Measurements from ENCODE around the gene PTPRK. TPM values are rescaled to one million over a fixed set of nuclear protein-coding genes. Genes with fewer than 3 reads are reported as not detected.

Gene PTPRK
- total and polyA plus RNA-seq, 2 of the 13 experiments (the other 11 are each of a cell fraction or from before 2014, with no cell fraction given): 43.6 to 98.3 TPM

GRCh38 chr6:128007658-128008057 lies 512.7 kb downstream of the PTPRK start (continued):
- TF ChIP-seq ZNF503 (CRISPR knock-in tag; IDR thresholded peaks at IDR 0.05): peak; percentile 26; the same call in 1 of the 2 replicates
- no peak for TF ChIP-seq ZNF674 (CRISPR knock-in tag; IDR thresholded peaks at IDR 0.05; ENCODE audit: low read depth)
- 0 out of 2 replicates have a peak, but pooled peaks have one; percentile 51 for TF ChIP-seq SMAD3 (CRISPR knock-in tag; IDR thresholded peaks at IDR 0.05)
- TF ChIP-seq DPF2 (CRISPR knock-in tag; IDR thresholded peaks at IDR 0.05; ENCODE audit: borderline replicate concordance, low read depth): peak; percentile 74; the same call in 1 of the 2 replicates
- TF ChIP-seq MIXL1 (CRISPR knock-in tag; IDR thresholded peaks at IDR 0.05): peak; percentile 89
- TF ChIP-seq ZNF605 (CRISPR knock-in tag; IDR thresholded peaks at IDR 0.05): no peak
- TF ChIP-seq GFI1 (CRISPR knock-in tag; IDR thresholded peaks at IDR 0.05; ENCODE audit: borderline replicate concordance): peak; percentile 72; the same call in 1 of the 2 replicates
- peak; percentile 69; the same call in 1 of the 2 replicates for TF ChIP-seq SOX5 (CRISPR knock-in tag; IDR thresholded peaks at IDR 0.05; ENCODE audit: borderline replicate concordance)
- TF ChIP-seq ZKSCAN8 (CRISPR knock-in tag; IDR thresholded peaks at IDR 0.05; ENCODE audit: borderline replicate concordance): peak; percentile 71; the same call in 1 of the 2 replicates
- TF ChIP-seq ATF5 (CRISPR knock-in tag; IDR thresholded peaks at IDR 0.05; ENCODE audit: low read depth): no peak
- no peak for TF ChIP-seq ARHGAP35 (CRISPR knock-in tag; IDR thresholded peaks at IDR 0.05; ENCODE audit: borderline replicate concordance)
- peak; percentile 63 for TF ChIP-seq FOXP4 (CRISPR knock-in tag; IDR thresholded peaks at IDR 0.05)
- TF ChIP-seq HOMEZ (CRISPR knock-in tag; IDR thresholded peaks at IDR 0.05; ENCODE audit: low read depth): peak; percentile 79; the same call in 1 of the 2 replicates
- no peak for TF ChIP-seq ZNF142 (CRISPR knock-in tag; IDR thresholded peaks at IDR 0.05)
- TF ChIP-seq CEBPG (CRISPR knock-in tag; IDR thresholded peaks at IDR 0.05): peak; percentile 89
- TF ChIP-seq ZSCAN25 (CRISPR knock-in tag; IDR thresholded peaks at IDR 0.05): no peak
- no peak for TF ChIP-seq SNAPC5 (CRISPR knock-in tag; IDR thresholded peaks at IDR 0.05; ENCODE audit: borderline replicate concordance)
- TF ChIP-seq HDAC1 (CRISPR knock-in tag; IDR thresholded peaks at IDR 0.05): peak; percentile 54; the same call in 1 of the 2 replicates

Data from HepG2 (cell line).